Measurements from ENCODE around the gene SLAMF1.
"Not testable (repeated sequence)": the region's sequence is repeated elsewhere in the genome, so short reads cannot be mapped to it uniquely, and the experiment has no call there.

Gene SLAMF1

DNA sequence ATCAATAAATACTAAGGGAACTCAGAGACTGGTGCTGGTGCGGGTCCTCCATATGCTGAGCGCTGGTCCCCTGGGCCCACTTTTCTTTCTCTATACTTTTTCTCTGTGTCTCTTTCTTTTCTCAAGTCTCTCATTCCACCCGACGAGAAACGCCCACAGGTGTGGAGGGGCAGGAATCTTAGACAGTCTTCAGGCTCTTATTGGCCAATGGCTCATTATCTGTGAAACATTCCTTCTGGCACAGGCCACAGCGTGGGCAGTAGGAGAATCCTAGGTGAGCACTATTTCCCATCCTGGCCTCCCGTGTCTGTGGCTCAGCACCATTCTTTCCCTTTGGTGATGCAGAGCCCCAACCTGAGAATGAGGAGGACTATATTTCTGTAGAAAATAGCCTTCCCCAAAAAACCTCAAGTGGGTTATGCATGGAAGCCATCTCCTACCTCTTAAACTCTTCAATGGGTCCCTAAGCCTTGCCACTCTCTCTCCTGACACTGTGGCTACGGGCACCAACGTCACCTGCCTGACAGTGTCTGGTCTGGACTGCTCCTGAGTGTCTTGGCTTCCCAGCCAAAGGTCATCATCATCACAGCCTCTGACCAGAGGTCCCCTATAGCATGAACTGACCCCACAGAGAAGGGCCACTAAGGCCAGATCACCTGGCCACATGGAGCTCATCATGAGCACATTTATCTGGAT, 6.2 kb upstream of the SLAMF1 start:
- Histone ChIP-seq H3K27ac (ENCODE audit: low read length, poor library complexity, severe bottlenecking) (no peak overlapping the region), H3K9me3 (ENCODE audit: control insufficient read depth, low read length) (no peaks in the 10 kb centered on the region), H4K91ac (ENCODE audit: low read length) (no peak overlapping the region), H3K18ac (ENCODE audit: low read depth in 1 of 2, low read length in 2 of 2) (peak overlapping the region; percentile 41 to 90), H3K4me3 (ENCODE audit: insufficient read depth in 1 of 2, low read depth in 1 of 2, low read length in 2 of 2) (no peak overlapping the region), H2BK15ac (ENCODE audit: low read depth, poor library complexity, severe bottlenecking) (peak overlapping the region; percentile 80), H2BK12ac (ENCODE audit: low read length in 2 of 2) (peak overlapping the region; percentile 33 to 94), H3K4me1 (ENCODE audit: control insufficient read depth, insufficient read depth, low read depth, low read length) (no peaks in the 10 kb centered on the region), H3K27me3 (ENCODE audit: control insufficient read depth in 1 of 2, insufficient read depth in 1 of 2, low read length in 2 of 2) (peaks cover 8 to 20% of the 10 kb centered on the region in 2 experiments), H3K9ac (ENCODE audit: low read length) (no peak overlapping the region), H3K36me3 (ENCODE audit: control insufficient read depth in 1 of 2, insufficient read depth in 2 of 2, low read depth in 1 of 2, low read length in 2 of 2) (no peaks in the 10 kb centered on the region), H3K4ac (ENCODE audit: low read depth in 1 of 2, low read length in 2 of 2) (peak overlapping the region in 1 of 2 experiments; percentile 57), H2AFZ (ENCODE audit: low read depth, low read length) (no peak overlapping the region), H2BK5ac (ENCODE audit: low read depth, low read length, poor library complexity, severe bottlenecking) (no peak overlapping the region), H4K8ac (ENCODE audit: low read length) (no peak overlapping the region), H2AK5ac (ENCODE audit: low read length, severe bottlenecking) (no peak overlapping the region), H3K79me1 (replicated peaks; ENCODE audit: low read length, poor library complexity, severe bottlenecking) (no peaks in the 10 kb centered on the region), H3K14ac (ENCODE audit: low read length in 2 of 2) (no peak overlapping the region), H2BK120ac (ENCODE audit: low read depth, low read length) (peak overlapping the region; percentile 23), H3K23ac (ENCODE audit: low read length in 2 of 2) (no peak overlapping the region), H3K4me2 (ENCODE audit: low read length, poor library complexity, severe bottlenecking) (no peak overlapping the region)
- 93% methylated on average over 9 of the region's 9 CpGs for WGBS
- DNase-seq, result no peak

GRCh38 chr1:160652065-160652641, 5.3 kb upstream of the SLAMF1 start:
- peak overlapping the region; percentile 23 for H2BK120ac ChIP-seq (ENCODE audit: low read depth, low read length)
- not testable (repeated sequence) for H3K18ac ChIP-seq (ENCODE audit: low read depth in 1 of 2, low read length in 2 of 2); H2BK12ac ChIP-seq (ENCODE audit: low read length in 2 of 2); H3K9ac ChIP-seq (ENCODE audit: low read length); H3K23ac ChIP-seq (ENCODE audit: low read length in 2 of 2); H3K4ac ChIP-seq (ENCODE audit: low read depth in 1 of 2, low read length in 2 of 2); H2AFZ ChIP-seq (ENCODE audit: low read depth, low read length); H3K4me2 ChIP-seq (ENCODE audit: low read length, poor library complexity, severe bottlenecking); H3K9me3 ChIP-seq (ENCODE audit: control insufficient read depth, low read length); H3K36me3 ChIP-seq (ENCODE audit: control insufficient read depth in 1 of 2, insufficient read depth in 2 of 2, low read depth in 1 of 2, low read length in 2 of 2); H2BK15ac ChIP-seq (ENCODE audit: low read depth, poor library complexity, severe bottlenecking); H3K4me3 ChIP-seq (ENCODE audit: insufficient read depth in 1 of 2, low read depth in 1 of 2, low read length in 2 of 2); H3K27ac ChIP-seq (ENCODE audit: low read length, poor library complexity, severe bottlenecking); H3K79me1 ChIP-seq (replicated peaks; ENCODE audit: low read length, poor library complexity, severe bottlenecking); H3K14ac ChIP-seq (ENCODE audit: low read length in 2 of 2); H2AK5ac ChIP-seq (ENCODE audit: low read length, severe bottlenecking); H3K4me1 ChIP-seq (ENCODE audit: control insufficient read depth, insufficient read depth, low read depth, low read length); H4K8ac ChIP-seq (ENCODE audit: low read length); H4K91ac ChIP-seq (ENCODE audit: low read length); H2BK5ac ChIP-seq (ENCODE audit: low read depth, low read length, poor library complexity, severe bottlenecking)
- peak; percentile 62 for DNase-seq
- H3K27me3 ChIP-seq (ENCODE audit: control insufficient read depth in 1 of 2, insufficient read depth in 1 of 2, low read length in 2 of 2), result peaks cover 9 to 20% of the 10 kb centered on the region in 2 experiments
- WGBS, result 8% methylated on average over 5 of the region's 8 CpGs

DNA sequence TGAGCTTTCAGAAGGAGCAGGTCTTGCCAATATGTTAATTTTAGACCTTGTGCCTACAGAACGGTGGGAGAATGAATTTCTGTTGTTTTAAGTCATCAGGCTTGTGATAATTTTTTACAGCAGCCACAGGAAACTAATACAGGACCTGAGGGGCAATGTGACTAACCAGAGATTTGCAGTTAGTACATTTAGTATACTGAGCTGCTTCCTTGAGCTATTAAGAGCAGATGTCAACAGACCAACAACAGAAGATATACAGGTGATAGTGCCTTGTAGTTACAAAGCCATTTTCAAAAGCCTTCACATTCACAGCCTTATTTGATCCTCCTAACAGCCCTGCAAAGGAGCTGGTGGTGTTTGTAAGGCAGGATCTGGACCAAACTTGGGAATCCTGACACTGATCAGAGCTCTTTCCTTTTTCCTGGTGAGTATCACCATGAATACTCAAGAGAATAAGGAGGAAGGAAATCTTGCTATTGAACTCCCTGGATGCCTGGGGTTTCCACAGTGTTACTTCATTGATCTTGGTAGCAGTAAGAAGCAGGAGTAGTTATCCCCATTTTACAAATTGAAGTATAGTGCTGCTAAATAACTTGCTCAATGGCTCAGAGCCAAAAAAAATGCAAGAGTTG, 4.7 kb upstream of the SLAMF1 start:
- Histone ChIP-seq H2AFZ (ENCODE audit: low read depth, low read length) (no peak overlapping the region), H3K4me2 (ENCODE audit: low read length, poor library complexity, severe bottlenecking) (no peak overlapping the region), H3K14ac (ENCODE audit: low read length in 2 of 2) (no peak overlapping the region), H3K27ac (ENCODE audit: low read length, poor library complexity, severe bottlenecking) (no peak overlapping the region), H2BK120ac (ENCODE audit: low read depth, low read length) (no peak overlapping the region), H4K91ac (ENCODE audit: low read length) (no peak overlapping the region), H2BK5ac (ENCODE audit: low read depth, low read length, poor library complexity, severe bottlenecking) (no peak overlapping the region), H3K9me3 (ENCODE audit: control insufficient read depth, low read length) (no peaks in the 10 kb centered on the region), H2BK15ac (ENCODE audit: low read depth, poor library complexity, severe bottlenecking) (no peak overlapping the region), H3K4me3 (ENCODE audit: insufficient read depth in 1 of 2, low read depth in 1 of 2, low read length in 2 of 2) (no peak overlapping the region), H3K27me3 (ENCODE audit: control insufficient read depth in 1 of 2, insufficient read depth in 1 of 2, low read length in 2 of 2) (peaks cover 15 to 20% of the 10 kb centered on the region in 2 experiments), H2BK12ac (ENCODE audit: low read length in 2 of 2) (peak overlapping the region; percentile 33 to 74), H3K4me1 (ENCODE audit: control insufficient read depth, insufficient read depth, low read depth, low read length) (no peaks in the 10 kb centered on the region), H4K8ac (ENCODE audit: low read length) (no peak overlapping the region), H3K23ac (ENCODE audit: low read length in 2 of 2) (no peak overlapping the region), H3K18ac (ENCODE audit: low read depth in 1 of 2, low read length in 2 of 2) (peak overlapping the region in 1 of 2 experiments; percentile 57), H3K36me3 (ENCODE audit: control insufficient read depth in 1 of 2, insufficient read depth in 2 of 2, low read depth in 1 of 2, low read length in 2 of 2) (no peaks in the 10 kb centered on the region), H2AK5ac (ENCODE audit: low read length, severe bottlenecking) (no peak overlapping the region), H3K4ac (ENCODE audit: low read depth in 1 of 2, low read length in 2 of 2) (peak overlapping the region in 1 of 2 experiments; percentile 71), H3K79me1 (replicated peaks; ENCODE audit: low read length, poor library complexity, severe bottlenecking) (no peaks in the 10 kb centered on the region), H3K9ac (ENCODE audit: low read length) (no peak overlapping the region)
- 20% methylated on average over 1 of the region's 1 CpG for WGBS
- DNase-seq, result no peak

DNA sequence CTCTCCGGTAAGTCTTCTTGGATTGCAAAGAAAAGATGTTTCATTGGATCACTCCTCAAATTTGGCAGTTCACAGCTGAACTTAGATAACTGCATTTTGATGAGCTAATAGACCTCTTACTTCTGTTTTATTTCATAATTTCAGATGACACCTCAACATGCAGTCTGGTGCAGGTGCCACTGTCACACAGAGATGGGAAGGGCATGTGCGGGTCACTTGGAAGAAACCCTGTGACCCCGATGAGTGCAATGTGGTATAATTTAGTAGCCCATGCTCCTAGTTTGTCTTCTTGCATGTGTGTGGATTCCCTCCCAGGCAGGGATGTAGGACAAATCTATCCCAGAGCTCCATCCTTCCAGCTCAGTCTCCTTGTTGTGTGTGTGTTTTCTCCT, 481 bp upstream of the SLAMF1 start:
- 71% methylated on average over 3 of the region's 3 CpGs for WGBS
- Histone ChIP-seq H2BK15ac (ENCODE audit: low read depth, poor library complexity, severe bottlenecking) (no peak overlapping the region), H3K14ac (ENCODE audit: low read length in 2 of 2) (no peak overlapping the region), H2BK120ac (ENCODE audit: low read depth, low read length) (no peak overlapping the region), H4K8ac (ENCODE audit: low read length) (no peak overlapping the region), H3K4ac (ENCODE audit: low read depth in 1 of 2, low read length in 2 of 2) (no peak overlapping the region), H3K4me2 (ENCODE audit: low read length, poor library complexity, severe bottlenecking) (no peak overlapping the region), H2AFZ (ENCODE audit: low read depth, low read length) (no peak overlapping the region), H2BK5ac (ENCODE audit: low read depth, low read length, poor library complexity, severe bottlenecking) (no peak overlapping the region), H2BK12ac (ENCODE audit: low read length in 2 of 2) (peak overlapping the region in 1 of 2 experiments; percentile 65), H2AK5ac (ENCODE audit: low read length, severe bottlenecking) (no peak overlapping the region), H3K27ac (ENCODE audit: low read length, poor library complexity, severe bottlenecking) (no peak overlapping the region), H3K23ac (ENCODE audit: low read length in 2 of 2) (no peak overlapping the region), H3K79me1 (replicated peaks; ENCODE audit: low read length, poor library complexity, severe bottlenecking) (no peaks in the 10 kb centered on the region), H3K4me1 (ENCODE audit: control insufficient read depth, insufficient read depth, low read depth, low read length) (no peaks in the 10 kb centered on the region), H3K9ac (ENCODE audit: low read length) (no peak overlapping the region), H4K91ac (ENCODE audit: low read length) (no peak overlapping the region), H3K18ac (ENCODE audit: low read depth in 1 of 2, low read length in 2 of 2) (peak overlapping the region; percentile 68 to 71), H3K27me3 (ENCODE audit: control insufficient read depth in 1 of 2, insufficient read depth in 1 of 2, low read length in 2 of 2) (peaks cover 12 to 23% of the 10 kb centered on the region in 2 experiments), H3K4me3 (ENCODE audit: insufficient read depth in 1 of 2, low read depth in 1 of 2, low read length in 2 of 2) (no peak overlapping the region), H3K36me3 (ENCODE audit: control insufficient read depth in 1 of 2, insufficient read depth in 2 of 2, low read depth in 1 of 2, low read length in 2 of 2) (no peaks in the 10 kb centered on the region), H3K9me3 (ENCODE audit: control insufficient read depth, low read length) (no peaks in the 10 kb centered on the region)
- no peak for DNase-seq

Measured in mesenchymal stem cell (in vitro differentiated cells and primary cell).